Measurements from ENCODE around the gene TTC8.

DNA sequence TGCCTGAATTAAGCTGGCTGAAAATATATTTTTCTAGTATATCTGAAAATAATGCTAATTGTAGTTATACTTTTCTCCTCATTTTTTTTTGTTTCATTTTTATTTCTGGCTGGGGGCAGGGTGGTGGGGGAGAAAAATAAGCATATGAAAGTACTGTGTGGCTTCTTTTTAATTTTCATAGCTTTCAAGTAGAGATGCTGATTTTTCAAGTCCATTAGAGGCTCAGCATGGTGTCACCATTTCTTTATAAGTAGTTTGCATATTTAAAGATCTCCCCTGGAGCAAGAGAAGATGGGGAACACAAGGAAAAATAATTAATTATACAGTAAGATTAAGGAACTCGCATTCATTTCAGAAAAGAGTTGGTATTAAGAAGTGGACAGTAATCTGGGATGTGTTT is 27.1 kb downstream of the TTC8 start:
- TF ChIP-seq EZH2 (IDR thresholded peaks at IDR 0.05; ENCODE audit: borderline replicate concordance, low read length) (no peak), CTCF (conservative IDR thresholded peaks at IDR 0.05 in 1 of 2, IDR thresholded peaks at IDR 0.05 in 1 of 2; ENCODE audit: extremely low read depth in 1 of 2, insufficient read depth in 1 of 2, low read depth in 1 of 2, low read length in 2 of 2) (no peak)
